Progenitor cell of endocrine pancreas (in vitro differentiated cells): ENCODE results near the gene ZC3H13. TPM values are rescaled to one million over a fixed set of nuclear protein-coding genes. Genes with fewer than 3 reads are reported as not detected.

ENCODE experiments used
- DNase-seq: peaks from one replicate; pipeline ENCODE4 v3.0.0; 2021; ENCODE audit warnings: low spot score; ENCODE audit not compliant: unreplicated experiment
- H3K27ac Mint-ChIP-seq: 2 replicates; pipeline ENCODE4 v1.8.0; 2021; ENCODE audit warnings: mild to moderate bottlenecking, moderate library complexity, mixed read lengths
- H3K27me3 Mint-ChIP-seq: 2 replicates; pipeline ENCODE4 v1.8.0; 2021; ENCODE audit warnings: mixed read lengths
- H3K36me3 Mint-ChIP-seq: 2 replicates; pipeline ENCODE4 v1.8.0; 2022; ENCODE audit warnings: mixed read lengths; ENCODE audit not compliant: insufficient read depth
- H3K4me1 Mint-ChIP-seq: 2 replicates; pipeline ENCODE4 v1.8.0; 2021; ENCODE audit warnings: low read depth, mixed read lengths
- H3K4me3 Mint-ChIP-seq: 2 replicates; pipeline ENCODE4 v1.8.0; 2021; ENCODE audit warnings: low read depth, mild to moderate bottlenecking, moderate library complexity, mixed read lengths
- H3K9me3 Mint-ChIP-seq: 2 replicates; pipeline ENCODE4 v1.8.0; 2021; ENCODE audit warnings: low read depth, mixed read lengths
- total RNA-seq: library from RNA; stranded (reverse); gene quantifications from 2 replicates; pipeline ENCODE4 v1.2.1, GENCODE V29; 2021
- TF ChIP-seq, protein P1 (sequence below): fragments of 200-600 bp; sonication (generic); IDR thresholded peaks from one replicate; pipeline ENCODE4 v1.5.0; 2021; ENCODE audit warnings: antibody characterized with exemption, mild to moderate bottlenecking; ENCODE audit not compliant: unreplicated experiment

The ZC3H13 gene
- total RNA-seq, 1 donor from 2014 or later, result 65.9 TPM

DNA sequence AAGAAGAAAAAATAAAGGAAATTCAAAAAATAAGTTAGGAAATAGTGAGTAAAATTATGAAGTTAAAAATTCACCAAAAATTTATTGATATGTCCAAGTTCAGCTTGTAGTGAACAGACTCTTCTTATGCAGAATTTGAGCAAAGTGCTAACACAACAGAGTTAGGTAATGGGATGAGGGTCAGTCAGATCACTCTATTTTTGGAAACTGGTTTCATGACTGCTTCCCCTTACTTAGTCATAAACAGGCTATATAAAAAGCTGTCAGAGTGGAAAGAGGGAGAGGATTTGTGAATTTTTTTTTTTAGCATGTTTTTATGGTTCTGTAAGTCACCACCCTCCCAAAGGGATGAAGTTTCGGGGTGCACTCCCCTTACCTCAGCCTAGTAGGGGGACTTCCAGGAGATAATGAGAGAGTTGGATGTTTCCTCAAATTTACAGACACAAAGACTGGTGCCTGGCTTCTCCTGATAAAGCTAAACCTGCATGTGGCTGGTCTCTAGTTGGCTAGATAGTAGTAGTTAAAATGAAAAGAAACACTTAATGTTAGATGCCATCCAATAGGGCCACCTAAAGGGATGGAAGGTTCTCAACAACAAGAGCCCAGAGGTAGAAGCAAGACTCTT lies 47.8 kb upstream of the ZC3H13 start:
- no peak for DNase-seq
- Mint-ChIP-seq H3K9me3 (peaks cover 4% of the 10 kb centered on the region), H3K27ac (no peak overlapping the region), H3K4me1 (peaks cover 11% of the 10 kb centered on the region), H3K4me3 (no peak overlapping the region), H3K27me3 (no peaks in the 10 kb centered on the region), H3K36me3 (no peaks in the 10 kb centered on the region)
- TF ChIP-seq, protein P1, sequence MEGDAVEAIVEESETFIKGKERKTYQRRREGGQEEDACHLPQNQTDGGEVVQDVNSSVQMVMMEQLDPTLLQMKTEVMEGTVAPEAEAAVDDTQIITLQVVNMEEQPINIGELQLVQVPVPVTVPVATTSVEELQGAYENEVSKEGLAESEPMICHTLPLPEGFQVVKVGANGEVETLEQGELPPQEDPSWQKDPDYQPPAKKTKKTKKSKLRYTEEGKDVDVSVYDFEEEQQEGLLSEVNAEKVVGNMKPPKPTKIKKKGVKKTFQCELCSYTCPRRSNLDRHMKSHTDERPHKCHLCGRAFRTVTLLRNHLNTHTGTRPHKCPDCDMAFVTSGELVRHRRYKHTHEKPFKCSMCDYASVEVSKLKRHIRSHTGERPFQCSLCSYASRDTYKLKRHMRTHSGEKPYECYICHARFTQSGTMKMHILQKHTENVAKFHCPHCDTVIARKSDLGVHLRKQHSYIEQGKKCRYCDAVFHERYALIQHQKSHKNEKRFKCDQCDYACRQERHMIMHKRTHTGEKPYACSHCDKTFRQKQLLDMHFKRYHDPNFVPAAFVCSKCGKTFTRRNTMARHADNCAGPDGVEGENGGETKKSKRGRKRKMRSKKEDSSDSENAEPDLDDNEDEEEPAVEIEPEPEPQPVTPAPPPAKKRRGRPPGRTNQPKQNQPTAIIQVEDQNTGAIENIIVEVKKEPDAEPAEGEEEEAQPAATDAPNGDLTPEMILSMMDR, result no peak

DNA sequence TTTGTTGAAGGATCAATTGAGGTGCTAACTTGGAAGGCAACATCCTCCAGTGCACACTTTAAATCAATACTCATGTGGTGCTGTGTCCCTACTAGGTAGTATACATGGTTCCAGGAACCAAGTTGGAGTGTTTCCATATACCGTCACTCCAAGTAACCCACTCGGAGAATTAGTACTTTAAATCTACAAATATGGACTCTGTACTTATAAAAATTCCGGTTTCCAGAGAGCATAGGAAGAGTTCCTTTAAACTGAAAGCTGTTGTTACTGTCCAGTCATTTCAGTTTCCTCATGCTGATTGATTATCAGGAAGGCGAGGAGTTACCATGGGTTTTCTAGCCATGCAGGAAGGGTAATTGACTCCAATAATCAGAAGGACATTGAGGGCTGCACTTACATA lies 45.1 kb upstream of the ZC3H13 start:
- Mint-ChIP-seq H3K27me3 (no peaks in the 10 kb centered on the region), H3K36me3 (no peaks in the 10 kb centered on the region), H3K4me1 (peaks cover 5% of the 10 kb centered on the region), H3K4me3 (no peak overlapping the region), H3K27ac (no peak overlapping the region), H3K9me3 (no peaks in the 10 kb centered on the region)
- DNase-seq, result no peak
- TF ChIP-seq, protein P1, result no peak

DNA sequence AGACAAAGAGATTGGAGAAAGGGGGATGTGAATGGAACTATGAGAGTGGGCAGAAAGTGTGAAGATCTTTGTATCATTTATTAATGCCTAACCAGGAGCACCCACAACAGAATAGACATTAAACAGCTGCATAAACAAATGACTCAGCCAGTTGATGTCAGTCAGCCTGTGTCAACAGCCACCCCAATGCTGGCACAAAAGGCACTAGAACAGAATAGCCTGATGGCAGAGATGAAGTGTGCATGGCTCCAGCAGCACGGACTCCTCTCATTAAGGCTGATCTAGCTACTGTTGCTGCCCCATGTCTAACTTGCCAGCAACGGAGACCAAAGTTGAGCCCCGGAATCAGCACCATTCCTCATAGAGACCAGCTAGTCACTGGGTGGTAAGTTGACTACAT lies 44.5 kb upstream of the ZC3H13 start:
- TF ChIP-seq, protein P1, result no peak
- H3K27me3 Mint-ChIP-seq, result no peaks in the 10 kb centered on the region
- no peaks in the 10 kb centered on the region for H3K9me3 Mint-ChIP-seq
- peaks cover 5% of the 10 kb centered on the region for H3K4me1 Mint-ChIP-seq
- no peak overlapping the region for H3K4me3 Mint-ChIP-seq
- H3K27ac Mint-ChIP-seq, result no peak overlapping the region
- no peak for DNase-seq
- H3K36me3 Mint-ChIP-seq, result no peaks in the 10 kb centered on the region

DNA sequence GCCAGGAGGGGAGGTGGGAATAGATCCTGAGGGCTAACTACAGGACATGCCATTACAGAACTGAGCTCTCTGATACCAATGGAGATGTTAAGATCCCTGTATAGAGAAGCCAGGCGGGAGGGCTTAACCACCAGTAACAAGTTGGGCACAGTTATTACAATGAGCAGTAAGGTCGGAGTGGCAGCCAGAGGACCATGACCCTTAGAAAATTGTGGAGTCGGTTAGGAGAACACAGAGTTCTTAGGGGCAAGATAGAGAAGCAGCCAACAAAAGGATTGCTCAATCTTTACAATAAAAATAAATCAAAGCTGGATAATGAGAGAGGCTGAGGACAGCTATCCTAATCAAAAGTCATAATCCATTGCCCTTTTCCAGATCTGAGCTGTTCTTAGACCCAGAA lies 41.9 kb upstream of the ZC3H13 start:
- Mint-ChIP-seq H3K9me3 (no peaks in the 10 kb centered on the region), H3K36me3 (no peaks in the 10 kb centered on the region), H3K27ac (no peak overlapping the region), H3K27me3 (no peaks in the 10 kb centered on the region), H3K4me3 (no peak overlapping the region), H3K4me1 (peaks cover 5% of the 10 kb centered on the region)
- DNase-seq, result no peak
- TF ChIP-seq, protein P1, result no peak

DNA sequence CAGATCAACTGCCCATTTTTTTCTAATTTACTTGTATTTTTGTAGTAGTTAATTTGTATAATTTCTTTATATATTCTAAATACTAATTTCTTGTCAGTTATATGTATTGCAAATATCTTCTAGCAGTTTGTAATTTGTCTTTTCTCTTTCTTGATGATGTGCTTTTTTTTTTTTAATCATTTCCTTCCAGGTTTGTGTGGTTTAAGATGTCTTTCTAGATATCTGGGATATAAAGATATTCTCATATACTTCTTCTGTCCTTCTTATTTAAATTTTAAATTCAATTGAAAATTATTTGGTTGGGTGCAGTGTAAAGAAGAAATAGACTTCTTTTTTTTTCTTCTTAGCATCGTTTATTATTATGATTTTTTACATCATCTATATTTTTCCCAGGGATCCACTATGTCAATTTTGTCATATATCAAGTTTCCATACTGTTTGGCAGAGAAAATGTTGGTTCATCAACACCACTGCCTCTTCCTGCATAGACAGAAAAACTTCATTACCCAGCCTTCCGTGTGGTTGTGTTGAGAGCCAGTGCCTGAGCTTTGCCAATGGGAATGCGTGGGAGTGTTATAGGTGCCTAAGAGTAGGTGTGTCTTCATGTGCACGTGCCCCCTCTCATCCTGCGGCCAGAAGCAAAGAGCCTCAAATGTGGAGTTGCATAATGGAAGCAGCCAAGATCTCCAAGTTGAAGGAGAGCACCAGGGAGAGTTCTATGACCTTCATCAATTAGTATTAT lies 36.4 kb upstream of the ZC3H13 start:
- H3K36me3 Mint-ChIP-seq, result no peaks in the 10 kb centered on the region
- no peak overlapping the region for H3K4me3 Mint-ChIP-seq
- no peaks in the 10 kb centered on the region for H3K27me3 Mint-ChIP-seq
- no peaks in the 10 kb centered on the region for H3K4me1 Mint-ChIP-seq
- no peaks in the 10 kb centered on the region for H3K9me3 Mint-ChIP-seq
- H3K27ac Mint-ChIP-seq, result no peak overlapping the region
- TF ChIP-seq, protein P1, result no peak
- DNase-seq, result no peak
